HEK293T (cell line): ENCODE data around the gene PNPO.

Experiments used
- BHLHE40 ChIP-seq: fragments of 450-650 bp; IDR thresholded peaks from 2 replicates; pipeline ENCODE4 v1.6.1; 2016; ENCODE audit warnings: mild to moderate bottlenecking, moderate library complexity, borderline replicate concordance
- FOXK2 ChIP-seq: fragments of 450-650 bp; IDR thresholded peaks from 2 replicates; pipeline ENCODE4 v1.6.1; 2016; ENCODE audit warnings: mild to moderate bottlenecking
- FOXM1 ChIP-seq: fragments of 450-650 bp; IDR thresholded peaks from 2 replicates; pipeline ENCODE4 v1.6.1; 2017; ENCODE audit warnings: mild to moderate bottlenecking, borderline replicate concordance
- SP1 ChIP-seq: fragments of 450-650 bp; IDR thresholded peaks from 2 replicates; pipeline ENCODE4 v1.6.1; 2017
- ZNF384 ChIP-seq: fragments of 450-650 bp; IDR thresholded peaks from 2 replicates; pipeline ENCODE4 v1.6.1; 2016

GRCh38 chr17:47942096-47942510, 732 bp downstream of the PNPO start:
- TF ChIP-seq SP1 = no peak
- TF ChIP-seq ZNF384 = no peak
- no peak for TF ChIP-seq BHLHE40
- TF ChIP-seq FOXK2 = no peak
- TF ChIP-seq FOXM1 = no peak
